Endothelial cell of umbilical vein (primary cell): ENCODE measurements around the gene ABCA6.

Source experiments
- JUN ChIP-seq: IDR thresholded peaks from 2 replicates; pipeline ENCODE4 v1.6.1; 2011; ENCODE audit warnings: borderline replicate concordance, low read depth; ENCODE audit not compliant: insufficient read length, insufficient read depth
- POLR2A ChIP-seq: IDR thresholded peaks from 2 replicates; pipeline ENCODE4 v1.6.1; 2012; ENCODE audit warnings: low read depth, mild to moderate bottlenecking, control low read depth, low read length
- TF ChIP-seq, protein P1 (sequence below), 2 donors: IDR thresholded peaks; 1 replicate in 1 of 2; 2 replicates in 1 of 2; pipeline ENCODE4 v1.5.1; 2011; ENCODE audit warnings: low read length in 2 of 2, mild to moderate bottlenecking in 2 of 2, moderate library complexity in 2 of 2, control low read depth in 1 of 2, inconsistent platforms in 1 of 2, low read depth in 1 of 2; ENCODE audit not compliant: insufficient read depth in 1 of 2; ENCODE audit errors: extremely low read depth in 1 of 2

GRCh38 chr17:69066482-69066881 lies 75.2 kb downstream of the ABCA6 start:
- TF ChIP-seq, protein P1, sequence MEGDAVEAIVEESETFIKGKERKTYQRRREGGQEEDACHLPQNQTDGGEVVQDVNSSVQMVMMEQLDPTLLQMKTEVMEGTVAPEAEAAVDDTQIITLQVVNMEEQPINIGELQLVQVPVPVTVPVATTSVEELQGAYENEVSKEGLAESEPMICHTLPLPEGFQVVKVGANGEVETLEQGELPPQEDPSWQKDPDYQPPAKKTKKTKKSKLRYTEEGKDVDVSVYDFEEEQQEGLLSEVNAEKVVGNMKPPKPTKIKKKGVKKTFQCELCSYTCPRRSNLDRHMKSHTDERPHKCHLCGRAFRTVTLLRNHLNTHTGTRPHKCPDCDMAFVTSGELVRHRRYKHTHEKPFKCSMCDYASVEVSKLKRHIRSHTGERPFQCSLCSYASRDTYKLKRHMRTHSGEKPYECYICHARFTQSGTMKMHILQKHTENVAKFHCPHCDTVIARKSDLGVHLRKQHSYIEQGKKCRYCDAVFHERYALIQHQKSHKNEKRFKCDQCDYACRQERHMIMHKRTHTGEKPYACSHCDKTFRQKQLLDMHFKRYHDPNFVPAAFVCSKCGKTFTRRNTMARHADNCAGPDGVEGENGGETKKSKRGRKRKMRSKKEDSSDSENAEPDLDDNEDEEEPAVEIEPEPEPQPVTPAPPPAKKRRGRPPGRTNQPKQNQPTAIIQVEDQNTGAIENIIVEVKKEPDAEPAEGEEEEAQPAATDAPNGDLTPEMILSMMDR (IDR thresholded peaks at IDR 0.05; ENCODE audit: extremely low read depth in 1 of 2, insufficient read depth in 1 of 2, low read depth in 1 of 2, low read length in 2 of 2), result no peak
- TF ChIP-seq JUN, result no peak
- no peak for TF ChIP-seq POLR2A
